Inferior parietal cortex (tissue), 1 donor: ENCODE data around the gene STK24.
"Not testable (repeated sequence)": the region's sequence is repeated elsewhere in the genome, so short reads cannot be mapped to it uniquely, and the experiment has no call there.

Experiments
- DNase-seq: peaks from one replicate; pipeline ENCODE4 v3.0.0-alpha.2; 2016; ENCODE audit errors: extremely low spot score

STK24 gene

DNA sequence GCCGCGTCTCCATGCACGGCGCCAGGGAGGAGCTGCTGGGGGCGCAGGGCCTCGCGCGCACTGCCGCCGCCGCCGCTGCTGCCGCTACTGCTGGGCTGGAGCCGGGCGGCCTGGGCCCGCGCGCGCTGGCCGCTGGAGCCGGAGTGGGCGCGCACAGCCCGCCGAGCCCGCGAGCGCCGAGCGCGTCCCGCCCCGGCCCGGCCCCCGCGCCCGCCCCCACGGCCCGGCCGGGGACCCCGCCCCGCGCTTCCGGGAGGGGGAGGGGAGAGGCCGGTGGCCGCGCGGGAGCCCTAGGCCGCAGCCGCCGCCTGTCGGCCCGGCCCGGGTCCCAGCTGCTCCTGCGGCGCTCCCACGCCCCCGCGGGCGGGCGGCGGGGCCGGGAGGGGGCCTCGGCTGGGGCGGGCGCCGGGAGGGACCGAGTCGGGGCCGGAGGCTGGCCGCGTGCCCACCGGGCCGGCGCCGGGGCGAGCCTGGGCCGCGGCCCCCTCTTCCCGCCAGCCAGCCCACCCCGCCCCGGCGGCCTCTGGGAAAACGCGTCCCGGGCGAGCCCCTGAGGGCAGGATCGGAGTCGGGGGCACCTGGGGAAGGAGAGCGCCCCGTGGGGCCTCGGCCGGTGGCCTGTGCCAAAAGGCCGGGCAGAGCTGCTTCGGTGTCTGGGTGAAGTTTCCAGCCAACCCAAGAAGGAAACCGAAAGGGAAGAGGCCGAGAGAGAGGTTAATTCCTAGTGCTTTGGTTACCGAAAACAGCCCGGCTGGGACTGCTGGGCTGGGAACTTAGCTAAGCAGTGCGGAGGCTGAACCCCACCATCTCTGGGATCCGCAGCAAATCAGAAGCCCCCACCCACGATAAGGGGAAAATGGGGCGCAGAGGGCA is at the start of gene STK24:
TSS of gene STK24 (minus strand) at position 145 of the 873 bp plus-strand sequence. CDS start 321 bp downstream, outside the sequence.
- DNase-seq = no peak

DNA sequence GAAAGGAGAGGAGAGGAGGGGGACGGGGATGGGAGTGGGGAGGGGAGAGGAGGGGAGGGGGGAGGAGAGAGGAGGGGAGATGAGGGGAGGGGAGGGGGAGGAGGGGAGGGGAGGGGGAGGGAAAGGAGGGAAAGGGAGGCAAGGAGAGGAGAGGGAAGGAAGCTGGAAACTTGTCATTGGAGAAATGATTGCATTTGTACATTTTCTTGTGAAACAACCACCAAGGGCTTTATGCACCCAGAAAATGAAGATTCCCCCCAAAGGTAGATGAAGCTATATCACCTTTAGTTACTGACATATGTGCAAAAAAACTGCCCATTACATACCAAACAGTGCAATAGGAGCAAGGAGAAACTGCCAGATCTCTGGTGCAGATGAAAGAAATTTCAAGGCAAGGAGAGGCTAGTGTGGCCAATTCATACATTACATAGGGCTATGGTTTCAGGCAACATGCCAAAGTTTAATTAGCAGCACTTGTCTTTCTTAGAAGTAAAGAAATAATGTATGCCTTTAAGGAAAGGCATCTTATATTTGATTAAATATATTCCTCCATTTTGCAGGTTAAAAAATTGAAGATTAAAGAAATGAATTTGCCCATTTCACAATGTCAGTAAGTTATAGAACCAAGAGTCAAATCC is 49.5 kb upstream of the STK24 start:
- DNase-seq = no peak

DNA sequence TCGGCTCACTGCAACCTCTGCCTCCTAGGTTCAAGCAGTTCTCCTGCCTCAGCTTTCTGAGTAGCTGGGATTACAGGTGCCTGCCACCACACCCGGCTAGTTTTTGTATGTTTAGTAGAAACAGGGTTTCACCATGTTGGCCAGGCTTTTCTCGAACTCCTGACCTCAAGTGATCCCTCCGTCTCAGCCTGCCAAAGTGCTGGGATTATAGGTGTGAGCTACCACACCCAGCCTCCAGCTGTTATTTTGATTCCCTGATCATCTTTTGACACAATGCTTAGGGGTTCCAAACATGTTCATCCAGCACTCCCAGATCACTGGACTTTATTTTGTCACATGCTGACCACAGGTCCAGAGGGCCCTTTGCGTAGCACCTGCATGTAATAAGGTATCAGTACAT is 47.7 kb upstream of the STK24 start:
- not testable (repeated sequence) for DNase-seq

GRCh38 chr13:98622931-98623331 is 46.0 kb upstream of the STK24 start:
- DNase-seq = no peak

GRCh38 chr13:98619556-98619955 is 42.6 kb upstream of the STK24 start:
- no peak for DNase-seq

- DNase-seq = not testable (repeated sequence)
Observed at GRCh38 chr13:98615595-98615994, 38.7 kb upstream of the STK24 start.

DNA sequence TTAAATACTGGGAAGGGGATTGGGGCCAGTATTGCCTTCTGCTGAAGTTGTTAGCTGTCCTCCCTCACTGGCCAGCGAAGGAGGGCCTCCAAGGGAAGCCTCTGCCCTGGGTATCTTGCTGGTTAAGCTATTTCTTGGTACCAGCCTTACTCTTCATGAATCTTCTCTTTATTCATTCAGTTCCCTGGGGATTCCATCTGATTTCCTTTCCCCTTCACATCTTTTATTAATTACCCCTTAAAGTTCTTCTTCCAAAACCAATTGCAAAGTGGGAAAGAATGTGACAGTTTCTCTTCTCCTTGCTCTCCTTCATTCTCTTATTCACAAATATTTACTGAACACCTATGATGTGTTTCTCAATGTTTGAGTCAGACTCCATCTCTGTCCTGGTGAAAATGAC is 36.7 kb upstream of the STK24 start:
- DNase-seq = no peak

DNA sequence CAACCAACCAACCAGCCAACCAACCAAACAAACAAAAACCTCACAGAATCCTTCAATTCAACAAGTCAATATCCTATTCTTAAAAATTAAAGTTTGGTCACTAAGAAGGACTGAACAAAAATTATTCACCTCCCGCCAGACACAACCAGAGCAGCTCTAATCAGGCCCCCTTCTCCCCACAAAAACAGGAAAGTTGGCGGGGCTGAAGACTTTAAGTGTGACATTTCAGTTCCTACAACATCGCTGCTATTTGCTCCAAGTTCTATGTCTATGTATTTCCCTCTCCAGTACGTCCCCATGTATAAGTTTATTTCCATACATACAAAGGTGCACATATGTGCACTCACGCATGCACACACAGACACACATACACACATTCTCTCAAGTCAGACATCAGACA is 32.8 kb upstream of the STK24 start:
- DNase-seq = no peak

GRCh38 chr13:98606296-98606695 is 29.4 kb upstream of the STK24 start:
- no peak for DNase-seq

GRCh38 chr13:98599502-98600328 is 22.8 kb upstream of the STK24 start:
- DNase-seq = no peak

GRCh38 chr13:98598043-98598442 is 21.1 kb upstream of the STK24 start:
- no peak for DNase-seq

DNA sequence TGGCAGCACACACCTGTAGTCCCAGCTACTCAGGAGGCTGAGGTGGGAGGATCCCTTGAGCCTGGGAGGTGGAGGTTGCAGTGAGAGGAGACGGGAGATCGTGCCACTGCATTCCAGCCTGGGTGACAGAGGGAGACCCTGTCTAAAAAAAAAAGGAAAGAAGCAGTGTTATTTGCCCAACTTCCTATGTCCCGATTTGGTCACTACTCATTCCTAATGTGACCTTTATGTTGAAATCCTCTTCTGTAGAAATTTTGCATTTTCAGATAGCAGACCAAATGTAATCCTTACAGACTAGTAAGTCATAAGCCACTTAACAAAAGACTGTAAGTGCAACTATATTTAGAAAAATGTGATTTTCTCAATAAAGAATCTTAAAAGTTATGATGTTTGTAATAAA is 18.2 kb upstream of the STK24 start:
- DNase-seq = no peak

DNA sequence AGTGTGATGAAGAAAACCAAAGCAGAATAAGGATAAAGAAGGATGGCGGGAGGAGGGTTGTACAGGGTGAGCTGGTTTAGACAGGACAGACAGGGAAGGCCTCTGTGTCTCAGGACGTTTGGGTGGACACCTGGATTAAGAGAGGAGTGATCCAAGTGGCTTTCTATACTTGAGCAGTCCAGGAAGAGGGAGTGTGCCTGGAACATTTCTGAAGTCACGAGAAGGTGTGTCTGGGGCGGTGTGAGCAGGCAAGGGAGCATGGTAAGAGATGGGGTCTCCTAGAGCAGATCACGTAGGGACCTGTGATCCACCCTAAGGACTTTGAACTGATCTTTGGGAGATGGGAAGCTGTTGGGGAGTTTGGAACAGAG is 15.4 kb upstream of the STK24 start:
- no peak for DNase-seq

DNA sequence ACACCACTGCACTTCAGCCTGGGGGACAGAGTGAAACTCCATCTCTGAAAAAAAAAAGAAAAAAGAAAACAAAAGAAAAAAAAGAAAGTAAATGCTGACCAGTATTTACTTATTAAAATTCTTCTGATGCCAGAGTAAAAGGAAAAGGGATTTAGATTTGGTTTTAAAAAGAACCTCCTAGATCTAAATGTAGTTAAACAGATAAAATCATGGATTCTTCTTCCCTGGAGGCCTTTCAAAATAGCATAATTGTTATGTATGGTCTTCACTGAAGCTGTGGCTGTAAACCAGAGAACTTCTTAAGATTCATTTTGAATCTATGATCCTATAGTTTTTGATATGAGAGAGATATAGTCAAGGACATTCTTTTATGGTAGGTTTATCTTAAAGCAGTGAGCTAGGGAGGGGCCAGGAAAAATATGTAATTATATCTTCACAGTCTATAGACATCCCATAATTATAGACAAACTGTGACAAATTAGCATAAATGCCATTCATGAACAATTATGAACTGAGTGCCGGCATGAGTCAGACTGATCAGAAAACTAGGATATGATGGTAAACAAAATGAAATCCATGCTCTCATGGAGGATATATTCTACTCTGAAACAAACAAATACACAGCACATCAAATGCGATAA is 14.9 kb upstream of the STK24 start:
- no peak for DNase-seq

GRCh38 chr13:98590471-98590870 is 13.6 kb upstream of the STK24 start:
- DNase-seq = not testable (repeated sequence)

- not testable (repeated sequence) for DNase-seq
Observed at GRCh38 chr13:98589516-98589915, 12.6 kb upstream of the STK24 start.

DNA sequence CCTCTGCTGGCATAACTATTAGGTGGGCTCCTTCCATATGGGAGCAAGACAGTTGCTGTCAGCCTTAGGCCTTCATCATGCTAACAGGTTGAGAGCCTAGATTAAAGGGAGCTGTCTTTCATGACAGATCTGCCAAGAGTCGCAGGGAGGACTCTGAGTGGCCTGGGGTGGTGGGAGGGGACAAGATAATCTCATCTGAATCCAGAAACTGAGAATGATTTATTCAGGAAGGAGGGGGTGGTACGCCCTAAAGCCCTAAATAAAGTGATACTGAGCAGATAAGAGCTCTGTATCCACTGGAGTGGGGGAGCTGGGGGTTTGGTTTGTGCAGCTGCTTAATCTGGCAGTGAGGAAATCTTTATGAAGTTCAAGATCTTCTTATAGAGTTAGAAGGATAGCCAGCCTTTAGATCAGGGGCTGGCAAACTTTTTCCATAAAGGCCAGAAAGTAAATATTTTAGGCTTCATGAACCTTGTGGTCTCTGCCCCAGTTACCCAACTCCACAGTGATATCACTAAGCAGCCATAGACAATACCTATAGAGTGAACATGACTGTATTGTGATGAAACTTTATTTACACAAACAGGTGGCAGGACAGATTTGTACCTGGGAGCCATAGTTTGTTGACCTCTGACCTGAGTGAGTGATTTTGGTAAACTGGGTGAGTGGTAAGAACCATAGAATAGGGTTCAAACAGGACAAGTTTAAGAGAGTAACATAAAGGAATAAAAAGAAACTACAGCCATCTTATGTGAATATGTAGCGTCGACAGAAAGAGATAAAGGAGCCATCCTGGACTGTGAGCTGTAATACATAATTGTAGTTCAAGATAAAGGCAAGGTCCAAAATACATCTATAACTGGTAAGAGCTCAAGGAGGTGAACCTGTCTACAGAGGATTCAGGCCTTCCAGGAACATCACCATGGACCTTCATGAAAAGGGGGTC is 9.8 kb upstream of the STK24 start:
- no peak for DNase-seq

DNA sequence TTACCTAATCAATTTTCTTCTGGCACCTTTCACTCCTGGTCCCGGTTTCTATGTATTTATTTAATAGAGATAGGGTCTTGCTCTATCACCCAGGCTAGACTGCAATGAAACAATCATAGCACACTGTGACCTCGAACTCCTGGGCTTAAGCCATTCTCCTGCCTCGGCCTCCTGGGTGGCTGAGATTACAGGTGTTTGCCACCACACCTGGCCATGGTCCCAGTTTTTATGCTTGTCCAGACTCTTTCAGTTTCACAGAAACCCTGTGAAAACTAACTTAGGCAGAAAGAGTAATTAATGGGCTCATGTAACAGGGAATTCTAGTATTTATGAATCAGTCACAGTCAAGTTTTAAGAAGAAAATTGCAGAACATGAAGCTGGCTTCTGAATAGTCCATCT is 9.0 kb upstream of the STK24 start:
- DNase-seq = no peak

GRCh38 chr13:98585398-98585754 is 8.5 kb upstream of the STK24 start:
- DNase-seq = no peak

DNA sequence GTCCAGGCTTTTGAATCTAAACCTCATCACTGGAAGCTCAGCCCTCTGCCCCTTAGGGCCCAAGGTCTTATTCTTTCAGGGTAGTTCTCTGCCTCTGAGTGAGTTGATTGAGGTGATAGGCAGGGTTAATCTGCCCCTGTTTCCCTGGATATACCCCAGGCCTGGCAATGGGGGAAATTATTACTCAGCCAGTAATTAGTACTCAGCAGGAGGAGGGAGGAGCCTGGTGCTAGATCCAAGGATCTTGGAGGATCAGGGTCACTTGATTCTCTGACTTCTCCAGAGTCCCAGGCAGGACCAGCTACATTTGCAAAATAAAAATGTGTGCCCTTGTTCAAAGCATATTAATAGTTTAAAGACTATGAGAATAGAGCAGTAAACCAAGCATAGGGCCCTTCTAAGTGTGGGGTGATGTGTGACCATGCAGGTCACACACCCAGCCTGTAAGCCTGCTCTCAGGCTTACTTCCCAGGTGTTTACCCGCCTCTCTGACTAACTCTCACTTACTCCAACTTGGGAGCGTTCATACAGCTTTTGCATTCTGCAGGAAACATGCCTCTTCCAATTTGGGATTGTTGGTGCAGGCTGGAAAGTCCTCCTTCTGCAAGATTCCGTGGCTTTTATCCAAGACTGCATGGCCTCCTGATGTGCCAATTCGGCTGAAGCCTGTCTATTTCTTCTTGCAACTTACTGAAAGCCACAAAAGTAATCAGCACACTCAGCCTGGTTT is 7.9 kb upstream of the STK24 start:
- DNase-seq = no peak
